Measurements from ENCODE around the gene PLXDC2. TPM values are rescaled to one million over a fixed set of nuclear protein-coding genes. Genes with fewer than 3 reads are reported as not detected.

The PLXDC2 gene
- total RNA-seq, 1 donor from 2014 or later = 73.1 TPM

DNA sequence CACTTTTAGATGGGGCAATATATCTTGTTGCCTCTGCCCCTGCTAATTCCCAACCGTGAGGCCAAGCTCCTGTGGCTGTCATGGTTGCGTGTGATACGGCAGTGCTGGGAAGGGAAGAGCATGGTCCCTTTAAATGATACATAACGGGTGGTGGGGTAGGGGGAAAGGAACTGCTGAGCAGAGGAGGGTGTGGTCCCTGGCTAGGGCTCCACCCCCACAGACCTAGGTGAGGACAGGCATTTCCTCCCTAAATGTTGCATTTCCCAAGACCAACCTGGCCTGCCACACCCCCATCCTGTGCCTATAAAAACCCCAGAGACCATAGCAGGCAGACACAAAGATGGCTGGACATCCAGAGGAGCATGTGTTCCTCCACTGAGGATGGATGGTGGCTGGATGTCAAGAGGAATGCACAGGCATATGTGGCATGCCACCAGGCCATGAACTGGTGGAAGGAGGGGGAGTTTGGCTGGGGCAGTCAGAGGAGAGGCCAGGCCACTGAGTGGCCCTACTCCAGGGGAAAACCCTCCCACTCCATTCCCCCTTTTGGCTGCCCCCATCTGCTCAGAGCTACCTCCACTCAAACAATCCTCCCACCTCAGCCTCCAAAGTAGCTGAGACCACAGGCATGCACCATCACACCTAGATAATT, 104.0 kb downstream of the PLXDC2 start:
- Mint-ChIP-seq H3K27ac (ENCODE audit: unreplicated experiment) (no peak overlapping the region), H3K9me3 (ENCODE audit: unreplicated experiment) (no peaks in the 10 kb centered on the region), H3K27me3 (ENCODE audit: unreplicated experiment) (no peaks in the 10 kb centered on the region), H3K4me1 (ENCODE audit: unreplicated experiment) (peaks cover 9% of the 10 kb centered on the region), H3K36me3 (ENCODE audit: low read depth, unreplicated experiment) (peaks cover 3% of the 10 kb centered on the region), H3K4me3 (ENCODE audit: unreplicated experiment) (no peak overlapping the region)
- TF ChIP-seq CTCF (IDR thresholded peaks at IDR 0.05; ENCODE audit: unreplicated experiment) = no peak
- DNase-seq (ENCODE audit: low spot score) = no peak

- no peaks in the 10 kb centered on the region for H3K9me3 Mint-ChIP-seq (ENCODE audit: unreplicated experiment)
- H3K4me3 Mint-ChIP-seq (ENCODE audit: unreplicated experiment) = no peak overlapping the region
- H3K27ac Mint-ChIP-seq (ENCODE audit: unreplicated experiment) = no peak overlapping the region
- no peaks in the 10 kb centered on the region for H3K27me3 Mint-ChIP-seq (ENCODE audit: unreplicated experiment)
- no peak for DNase-seq (ENCODE audit: low spot score)
- peaks cover 6% of the 10 kb centered on the region for H3K4me1 Mint-ChIP-seq (ENCODE audit: unreplicated experiment)
- TF ChIP-seq CTCF (IDR thresholded peaks at IDR 0.05; ENCODE audit: unreplicated experiment) = no peak
- H3K36me3 Mint-ChIP-seq (ENCODE audit: low read depth, unreplicated experiment) = no peaks in the 10 kb centered on the region
Measured at GRCh38 chr10:19921300-19922140, 105.3 kb downstream of the PLXDC2 start.

DNA sequence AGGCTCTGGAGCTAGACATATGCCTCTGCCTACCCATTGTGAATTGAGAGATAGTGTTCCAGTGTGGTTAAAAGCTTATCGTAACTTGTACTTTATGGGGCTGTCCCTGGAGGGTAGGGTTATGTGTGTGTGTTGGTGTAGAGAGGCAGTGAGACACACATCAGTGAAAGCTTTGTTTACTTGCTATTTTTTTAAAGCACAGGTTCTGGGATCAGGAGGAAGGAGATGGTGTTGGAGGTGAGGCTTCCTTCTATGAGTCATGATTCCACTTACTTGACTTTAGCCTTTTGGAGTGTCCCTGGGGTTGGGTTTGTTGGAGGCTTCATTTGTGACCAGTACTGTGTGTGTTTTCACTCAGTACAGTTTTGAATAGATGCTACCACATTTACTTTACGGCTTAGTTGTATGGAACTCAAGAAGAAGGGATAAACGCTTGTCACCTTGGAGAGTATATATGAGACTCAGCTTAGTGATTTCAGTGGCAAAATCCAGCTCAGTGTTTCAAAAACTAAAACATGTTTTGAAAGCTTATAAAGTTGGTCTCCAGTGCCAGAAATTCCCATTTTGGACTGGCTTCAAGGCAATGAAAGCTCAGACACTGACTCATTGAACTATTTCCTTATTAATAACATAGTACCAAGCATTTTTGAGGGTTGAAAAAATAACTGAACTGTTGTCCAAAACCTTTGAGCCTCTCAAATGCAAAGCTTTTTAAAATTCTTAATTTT, 106.2 kb downstream of the PLXDC2 start:
- no peak for TF ChIP-seq CTCF (IDR thresholded peaks at IDR 0.05; ENCODE audit: unreplicated experiment)
- Mint-ChIP-seq H3K36me3 (ENCODE audit: low read depth, unreplicated experiment) (no peaks in the 10 kb centered on the region), H3K27ac (ENCODE audit: unreplicated experiment) (no peak overlapping the region), H3K9me3 (ENCODE audit: unreplicated experiment) (no peaks in the 10 kb centered on the region), H3K27me3 (ENCODE audit: unreplicated experiment) (no peaks in the 10 kb centered on the region), H3K4me3 (ENCODE audit: unreplicated experiment) (no peak overlapping the region), H3K4me1 (ENCODE audit: unreplicated experiment) (peaks cover 6% of the 10 kb centered on the region)
- DNase-seq (ENCODE audit: low spot score) = no peak

DNA sequence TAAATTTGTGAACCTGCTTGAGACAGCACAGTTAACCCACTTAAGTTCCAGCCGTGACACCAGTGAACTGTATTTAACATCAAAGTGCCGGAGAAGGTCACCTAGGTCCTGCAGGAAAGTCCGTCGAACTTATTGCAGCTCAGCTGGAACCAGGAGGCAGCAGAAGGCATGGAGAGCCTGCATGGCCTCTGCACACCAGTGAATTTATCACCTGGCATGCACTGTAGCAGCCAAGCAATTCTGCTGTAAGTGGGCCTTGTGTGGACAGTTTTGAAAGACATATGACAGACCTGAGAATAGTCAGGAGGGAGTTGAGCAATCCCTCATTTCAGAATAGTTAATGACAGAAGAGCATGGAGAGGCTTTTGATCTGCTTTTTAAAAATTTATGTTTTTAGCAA, 108.8 kb downstream of the PLXDC2 start:
- peaks cover 3% of the 10 kb centered on the region for H3K4me1 Mint-ChIP-seq (ENCODE audit: unreplicated experiment)
- no peak for DNase-seq (ENCODE audit: low spot score)
- H3K27ac Mint-ChIP-seq (ENCODE audit: unreplicated experiment) = no peak overlapping the region
- no peak for TF ChIP-seq CTCF (IDR thresholded peaks at IDR 0.05; ENCODE audit: unreplicated experiment)
- no peaks in the 10 kb centered on the region for H3K27me3 Mint-ChIP-seq (ENCODE audit: unreplicated experiment)
- H3K4me3 Mint-ChIP-seq (ENCODE audit: unreplicated experiment) = no peak overlapping the region
- H3K36me3 Mint-ChIP-seq (ENCODE audit: low read depth, unreplicated experiment) = no peaks in the 10 kb centered on the region
- H3K9me3 Mint-ChIP-seq (ENCODE audit: unreplicated experiment) = no peaks in the 10 kb centered on the region

All from endothelial cell (in vitro differentiated cells).